Activated CD8-positive, alpha-beta memory T cell treated with anti-CD3 and anti-CD28 coated beads, Interleukin-2, amount 50 U/mL, for 1 hour (primary cell): ENCODE results near the gene WWOX.

ENCODE experiments used
- DNase-seq: peaks from one replicate; pipeline ENCODE4 v3.0.0-alpha.2; 2020; ENCODE audit errors: extremely low read depth

Gene WWOX

GRCh38 chr16:78105517-78105916 lies 6.1 kb downstream of the WWOX start:
- no peak for DNase-seq

GRCh38 chr16:78106686-78107085 lies 7.2 kb downstream of the WWOX start:
- DNase-seq, result no peak

GRCh38 chr16:78108451-78108850 lies 9.0 kb downstream of the WWOX start:
- DNase-seq, result no peak

- DNase-seq, result no peak
These were observed 13.8 kb downstream of the WWOX start for GRCh38 chr16:78113258-78113657.

- no peak for DNase-seq
These were observed 16.2 kb downstream of the WWOX start for GRCh38 chr16:78115659-78116058.

GRCh38 chr16:78116946-78117345 lies 17.5 kb downstream of the WWOX start:
- no peak for DNase-seq

GRCh38 chr16:78117391-78117790 lies 17.9 kb downstream of the WWOX start:
- no peak for DNase-seq

GRCh38 chr16:78118469-78119025 lies 19.1 kb downstream of the WWOX start:
- DNase-seq, result no peak

GRCh38 chr16:78122774-78123315 lies 23.4 kb downstream of the WWOX start:
- no peak for DNase-seq

- DNase-seq, result no peak
These were observed 25.8 kb downstream of the WWOX start for GRCh38 chr16:78125112-78125844.

GRCh38 chr16:78126662-78127061 lies 27.2 kb downstream of the WWOX start:
- no peak for DNase-seq

- DNase-seq, result no peak
These were observed 27.7 kb downstream of the WWOX start for GRCh38 chr16:78127130-78127529.

- no peak for DNase-seq
These were observed 29.5 kb downstream of the WWOX start for GRCh38 chr16:78128913-78129312.

- no peak for DNase-seq
These were observed 29.9 kb downstream of the WWOX start for GRCh38 chr16:78129349-78129748.

GRCh38 chr16:78130083-78130608 lies 30.7 kb downstream of the WWOX start:
- no peak for DNase-seq

- DNase-seq, result no peak
These were observed 31.5 kb downstream of the WWOX start for GRCh38 chr16:78130950-78131349.

GRCh38 chr16:78133919-78134318 lies 34.5 kb downstream of the WWOX start:
- no peak for DNase-seq

- no peak for DNase-seq
These were observed 35.6 kb downstream of the WWOX start for GRCh38 chr16:78134944-78135619.

GRCh38 chr16:78137179-78137578 lies 37.7 kb downstream of the WWOX start:
- no peak for DNase-seq

- no peak for DNase-seq
These were observed 38.5 kb downstream of the WWOX start for GRCh38 chr16:78137782-78138616.

- DNase-seq, result no peak
These were observed 41.5 kb downstream of the WWOX start for GRCh38 chr16:78140818-78141466.
